ENCODE measurements around the gene AK4.

AK4 gene

GRCh38 chr1:65260851-65261473 is 113.0 kb downstream of the AK4 start:
- FAIRE-seq (peak; percentile 70), DNase-seq (ENCODE audit: insufficient read length) (no peak)
- TF ChIP-seq TAF1 (IDR thresholded peaks at IDR 0.05; ENCODE audit: borderline replicate concordance, low read depth, low read length) (no peak), POLR2AphosphoS5 (IDR thresholded peaks at IDR 0.05; ENCODE audit: low read depth, low read length) (no peak), POLR2A (IDR thresholded peaks at IDR 0.05; ENCODE audit: low read depth, low read length) (no peak)

GRCh38 chr1:65263286-65263685 is 115.3 kb downstream of the AK4 start:
- TF ChIP-seq POLR2AphosphoS5 (IDR thresholded peaks at IDR 0.05; ENCODE audit: low read depth, low read length) (no peak), POLR2A (IDR thresholded peaks at IDR 0.05; ENCODE audit: low read depth, low read length) (no peak), TAF1 (IDR thresholded peaks at IDR 0.05; ENCODE audit: borderline replicate concordance, low read depth, low read length) (no peak)
- FAIRE-seq (no peak), DNase-seq (ENCODE audit: insufficient read length) (no peak)

- TF ChIP-seq TAF1 (IDR thresholded peaks at IDR 0.05; ENCODE audit: borderline replicate concordance, low read depth, low read length), result no peak
- TF ChIP-seq POLR2AphosphoS5 (IDR thresholded peaks at IDR 0.05; ENCODE audit: low read depth, low read length), result no peak
- no peak for TF ChIP-seq POLR2A (IDR thresholded peaks at IDR 0.05; ENCODE audit: low read depth, low read length)
- no peak for FAIRE-seq
- no peak for DNase-seq (ENCODE audit: insufficient read length)
Measured at GRCh38 chr1:65264197-65264929, 116.4 kb downstream of the AK4 start.

DNA sequence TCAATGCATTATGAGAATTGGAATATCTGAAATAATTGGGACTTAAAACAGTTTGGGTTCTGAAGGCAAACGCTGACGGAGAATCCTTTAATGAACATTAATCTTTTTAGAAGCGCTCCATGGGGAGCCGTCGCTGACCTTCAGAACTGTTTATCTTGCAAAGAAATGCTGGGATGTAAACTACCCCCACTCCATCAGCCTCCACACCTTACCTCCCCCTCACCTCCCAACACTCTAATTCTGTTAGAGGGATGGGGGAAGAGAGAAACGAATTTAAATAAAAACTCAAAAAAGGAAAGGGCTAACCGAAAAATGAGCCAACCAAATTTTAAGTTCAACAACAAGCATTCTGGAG is 117.3 kb downstream of the AK4 start:
- DNase-seq (ENCODE audit: insufficient read length) (no peak), FAIRE-seq (no peak)
- TF ChIP-seq POLR2A (IDR thresholded peaks at IDR 0.05; ENCODE audit: low read depth, low read length) (no peak), TAF1 (IDR thresholded peaks at IDR 0.05; ENCODE audit: borderline replicate concordance, low read depth, low read length) (no peak), POLR2AphosphoS5 (IDR thresholded peaks at IDR 0.05; ENCODE audit: low read depth, low read length) (no peak)

DNA sequence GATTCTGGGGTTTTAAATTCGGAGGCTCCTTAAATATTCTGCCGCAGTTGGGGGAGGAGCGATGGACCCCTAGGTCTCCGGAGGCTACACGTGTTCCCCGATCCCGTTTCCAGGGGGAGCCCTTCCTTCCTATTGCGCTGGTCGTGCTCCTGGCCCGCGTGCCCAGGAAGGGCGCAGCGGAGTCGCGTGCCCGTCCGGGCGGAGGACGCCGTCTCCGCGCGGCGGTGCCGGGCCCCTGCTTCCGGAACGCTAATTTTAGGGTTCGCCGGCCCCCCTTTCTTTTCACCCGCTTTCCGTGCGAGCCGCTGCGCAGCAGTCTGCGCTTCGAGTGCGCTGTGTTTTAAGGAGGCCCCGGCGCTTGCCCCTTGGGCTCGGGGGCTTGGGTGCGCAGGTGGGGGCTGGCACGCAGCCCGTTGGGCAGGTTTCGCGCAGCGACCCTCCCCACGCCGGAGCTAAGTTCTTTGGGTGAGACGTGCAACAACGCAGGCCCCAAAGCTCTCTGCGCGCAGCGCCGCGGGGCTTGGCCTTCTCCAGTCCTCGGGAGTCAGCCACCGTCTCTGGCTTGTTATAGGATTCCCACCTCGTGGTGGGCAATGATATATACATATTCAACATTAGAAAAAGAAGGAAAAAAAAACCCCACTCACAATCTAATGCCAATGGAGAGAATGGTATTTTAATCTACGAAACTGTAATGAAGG is 117.8 kb downstream of the AK4 start:
- peak; percentile 22 for DNase-seq (ENCODE audit: insufficient read length)
- peak; percentile 5 for FAIRE-seq
- TF ChIP-seq TAF1 (IDR thresholded peaks at IDR 0.05; ENCODE audit: borderline replicate concordance, low read depth, low read length) (no peak), POLR2AphosphoS5 (IDR thresholded peaks at IDR 0.05; ENCODE audit: low read depth, low read length) (no peak), POLR2A (IDR thresholded peaks at IDR 0.05; ENCODE audit: low read depth, low read length) (no peak)

DNA sequence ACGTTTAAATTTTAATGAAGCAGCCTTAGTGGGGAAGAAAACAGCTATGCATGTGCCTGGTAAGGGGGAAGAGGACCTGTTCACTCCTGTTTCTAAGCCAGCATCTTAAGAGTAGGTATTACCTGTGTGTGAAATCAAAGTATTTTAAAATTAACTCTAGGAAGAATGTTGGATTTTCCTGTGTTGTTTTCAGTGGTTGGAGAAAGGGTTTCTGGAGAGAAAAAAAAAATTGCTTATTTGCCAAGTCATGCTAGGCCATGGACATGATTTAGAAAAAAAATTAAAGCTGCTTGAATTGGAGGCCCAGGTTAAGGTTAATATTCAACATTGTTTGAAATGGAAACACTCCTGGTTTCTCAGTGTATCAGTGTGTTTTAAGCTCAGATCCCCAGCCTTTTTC is 118.5 kb downstream of the AK4 start:
- DNase-seq (ENCODE audit: insufficient read length) (no peak), FAIRE-seq (no peak)
- TF ChIP-seq POLR2A (IDR thresholded peaks at IDR 0.05; ENCODE audit: low read depth, low read length), result no peak
- no peak for TF ChIP-seq POLR2AphosphoS5 (IDR thresholded peaks at IDR 0.05; ENCODE audit: low read depth, low read length)
- TF ChIP-seq TAF1 (IDR thresholded peaks at IDR 0.05; ENCODE audit: borderline replicate concordance, low read depth, low read length), result no peak

DNA sequence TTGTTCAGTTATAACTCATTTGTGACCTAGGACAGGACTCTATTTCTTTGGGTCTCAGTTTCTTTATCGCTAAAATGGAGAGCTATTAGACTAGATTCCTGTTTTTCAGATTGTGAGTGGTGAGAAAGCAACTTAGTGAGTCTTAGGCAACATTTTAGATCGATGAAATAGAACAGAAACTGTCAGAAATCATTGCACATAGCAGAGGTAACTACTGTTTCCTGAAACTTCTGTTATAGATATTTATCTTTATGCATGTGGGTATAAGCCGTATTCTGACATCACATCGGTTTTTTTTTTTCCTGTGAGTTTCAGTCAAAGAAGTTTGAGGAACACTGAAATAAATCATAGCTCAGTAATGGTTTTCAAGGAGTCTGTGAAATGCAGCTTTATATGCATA is 119.3 kb downstream of the AK4 start:
- DNase-seq (ENCODE audit: insufficient read length) (no peak), FAIRE-seq (no peak)
- TF ChIP-seq POLR2AphosphoS5 (IDR thresholded peaks at IDR 0.05; ENCODE audit: low read depth, low read length), result no peak
- no peak for TF ChIP-seq TAF1 (IDR thresholded peaks at IDR 0.05; ENCODE audit: borderline replicate concordance, low read depth, low read length)
- no peak for TF ChIP-seq POLR2A (IDR thresholded peaks at IDR 0.05; ENCODE audit: low read depth, low read length)

DNA sequence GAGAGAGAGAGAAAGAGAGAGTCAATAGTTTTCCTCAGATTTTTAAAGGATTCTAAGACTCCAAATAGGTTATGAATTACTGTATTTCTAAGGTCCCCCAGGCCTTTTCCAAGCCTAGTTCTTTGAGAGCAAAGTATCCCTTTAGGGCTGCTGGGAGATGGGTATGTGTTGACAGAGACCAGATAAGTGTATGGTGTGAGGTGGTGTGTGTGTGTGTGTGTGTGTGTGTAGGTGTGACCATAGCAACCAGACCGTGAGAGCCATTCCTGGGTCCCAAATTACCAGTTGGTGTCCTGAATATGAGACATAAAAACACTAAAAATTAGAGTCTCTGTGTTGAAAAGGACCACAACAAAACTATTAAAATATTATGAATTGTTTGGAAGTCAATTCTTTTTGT is 119.7 kb downstream of the AK4 start:
- TF ChIP-seq POLR2AphosphoS5 (IDR thresholded peaks at IDR 0.05; ENCODE audit: low read depth, low read length), result no peak
- no peak for TF ChIP-seq TAF1 (IDR thresholded peaks at IDR 0.05; ENCODE audit: borderline replicate concordance, low read depth, low read length)
- no peak for TF ChIP-seq POLR2A (IDR thresholded peaks at IDR 0.05; ENCODE audit: low read depth, low read length)
- DNase-seq (ENCODE audit: insufficient read length) (no peak), FAIRE-seq (no peak)

- peak; percentile 77 for FAIRE-seq
- DNase-seq (ENCODE audit: insufficient read length), result no peak
Measured at GRCh38 chr1:65269612-65270011, 121.6 kb downstream of the AK4 start.

DNA sequence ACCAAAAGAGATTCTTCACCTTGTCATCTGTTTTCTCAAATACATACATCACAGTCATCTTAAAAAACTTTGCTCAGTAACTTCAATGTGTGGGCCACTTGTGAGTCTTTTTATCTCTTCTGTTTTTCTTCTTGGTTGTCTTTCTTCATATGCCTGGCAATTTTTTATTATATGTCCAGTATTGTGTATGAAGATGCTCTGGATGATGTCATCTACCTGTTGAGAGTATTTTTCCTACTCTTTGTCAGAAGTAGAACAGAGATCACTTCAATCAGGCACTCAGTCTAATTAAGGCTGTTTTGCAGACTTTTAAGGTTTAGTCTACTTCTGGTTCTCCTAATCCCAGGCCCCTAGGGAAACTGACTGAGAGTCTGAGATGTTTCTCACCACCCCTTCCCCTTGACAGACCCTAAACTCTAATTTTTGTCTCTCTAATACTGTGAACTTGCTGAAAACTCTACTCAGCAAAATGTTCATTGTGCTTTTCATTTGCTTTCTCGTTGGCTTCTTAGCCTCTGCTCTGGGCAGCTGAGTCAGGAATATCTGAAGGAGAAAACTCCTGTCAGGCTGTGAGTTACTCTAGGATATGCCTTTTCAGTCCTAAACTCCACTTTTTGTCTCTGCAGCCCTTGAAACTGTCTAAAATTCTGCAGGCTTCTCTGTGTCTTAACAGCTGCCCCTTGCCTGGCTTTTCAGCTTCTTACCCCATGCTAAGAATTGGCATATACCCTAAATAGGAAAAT is 128.4 kb downstream of the AK4 start:
- DNase-seq (ENCODE audit: insufficient read length), result no peak
- no peak for FAIRE-seq
- TF ChIP-seq POLR2A (IDR thresholded peaks at IDR 0.05; ENCODE audit: low read depth, low read length) (no peak), TAF1 (IDR thresholded peaks at IDR 0.05; ENCODE audit: borderline replicate concordance, low read depth, low read length) (no peak), POLR2AphosphoS5 (IDR thresholded peaks at IDR 0.05; ENCODE audit: low read depth, low read length) (no peak)

More at GRCh38 chr1:65269612-65270011, 121.6 kb downstream of the AK4 start:
- TF ChIP-seq POLR2AphosphoS5 (IDR thresholded peaks at IDR 0.05; ENCODE audit: low read depth, low read length) (no peak), POLR2A (IDR thresholded peaks at IDR 0.05; ENCODE audit: low read depth, low read length) (no peak), TAF1 (IDR thresholded peaks at IDR 0.05; ENCODE audit: borderline replicate concordance, low read depth, low read length) (no peak)
